GM19240 (cell line): ENCODE data around the gene CPED1.

ENCODE experiments used
- DNase-seq: peaks from one replicate; pipeline ENCODE4 v3.0.0; 2011; ENCODE audit warnings: low spot score; ENCODE audit not compliant: insufficient read length

The CPED1 gene

GRCh38 chr7:121342631-121343030 is 354.1 kb downstream of the CPED1 start:
- DNase-seq: no peak

- no peak for DNase-seq
These were observed 354.8 kb downstream of the CPED1 start for GRCh38 chr7:121343302-121343701.

GRCh38 chr7:121344093-121344492 is 355.6 kb downstream of the CPED1 start:
- DNase-seq: no peak

GRCh38 chr7:121344497-121344896 is 356.0 kb downstream of the CPED1 start:
- no peak for DNase-seq
